OCI-LY7 (cell line): ENCODE measurements around the gene MKI67. TPM values are rescaled to one million over a fixed set of nuclear protein-coding genes. Genes with fewer than 3 reads are reported as not detected.

Experiments
- BruUV-seq: library from RNA; stranded (reverse); fragments of 400-500 nt; replicated peaks from 2 replicates; lab custom pipeline; 2021; lab: Mats Ljungman, UMichigan
- CTCF ChIA-PET: fragments of 300-600 bp; sonication (Branson Sonifier 250); formaldehyde crosslinking; loops from one replicate; lab custom pipeline; 2022; ENCODE audit warnings: antibody characterized with exemption; ENCODE audit not compliant: unreplicated experiment; lab: Charles Lee
- POLR2A ChIA-PET: fragments of 300-600 bp; sonication (Branson Sonifier 250); formaldehyde crosslinking; loops from one replicate; lab custom pipeline; 2022; ENCODE audit warnings: antibody characterized with exemption; lab: Charles Lee
- DNase-seq: peaks from one replicate; pipeline ENCODE4 v3.0.0-alpha.2; 2015; ENCODE audit warnings: low spot score
- H2AFZ ChIP-seq: fragments of 200-600 bp; sonication (generic), shearing (Covaris generic); 2 replicates; pipeline ENCODE4 v1.6.1; 2014; ENCODE audit warnings: mild to moderate bottlenecking, antibody characterized with exemption, low read length, moderate library complexity
- H3K27ac ChIP-seq: fragments of 200-600 bp; sonication (generic); 2 replicates; pipeline ENCODE4 v1.5.1; 2014; ENCODE audit warnings: mixed run types, low read depth, mild to moderate bottlenecking, moderate library complexity, low read length, inconsistent platforms; ENCODE audit not compliant: poor library complexity, severe bottlenecking
- H3K36me3 ChIP-seq: fragments of 200-600 bp; sonication (generic); 2 replicates; pipeline ENCODE4 v1.6.1; 2014; ENCODE audit warnings: mild to moderate bottlenecking, antibody characterized with exemption, low read length, moderate library complexity, mixed read lengths; ENCODE audit not compliant: insufficient read depth
- H3K4me1 ChIP-seq: fragments of 200-600 bp; sonication (generic); 2 replicates; pipeline ENCODE4 v1.5.1; 2014; ENCODE audit warnings: mild to moderate bottlenecking, low read length; ENCODE audit not compliant: insufficient read depth, poor library complexity, severe bottlenecking
- H3K4me2 ChIP-seq: fragments of 200-600 bp; sonication (generic); 2 replicates; pipeline ENCODE4 v1.6.1; 2014; ENCODE audit warnings: mild to moderate bottlenecking, low read length
- H3K4me3 ChIP-seq: fragments of 200-600 bp; sonication (generic); 2 replicates; pipeline ENCODE4 v1.5.1; 2014; ENCODE audit warnings: mild to moderate bottlenecking, low read depth, low read length; ENCODE audit not compliant: poor library complexity, severe bottlenecking
- H3K79me2 ChIP-seq: fragments of 200-600 bp; sonication (generic); 2 replicates; pipeline ENCODE4 v1.6.1; 2016; ENCODE audit warnings: low read depth, mild to moderate bottlenecking, low read length, moderate library complexity, mixed read lengths; ENCODE audit not compliant: insufficient read depth
- H3K9me2 ChIP-seq: fragments of 200-600 bp; sonication (generic); 2 replicates; pipeline ENCODE4 v1.6.1; 2016; ENCODE audit warnings: mild to moderate bottlenecking, low read length, mixed read lengths; ENCODE audit not compliant: insufficient read depth
- H3K9me3 ChIP-seq: fragments of 200-600 bp; sonication (generic); 2 replicates; pipeline ENCODE4 v1.6.1; 2014; ENCODE audit warnings: mild to moderate bottlenecking, mixed run types, low read length, mixed read lengths
- H4K20me1 ChIP-seq: fragments of 200-600 bp; sonication (generic); 2 replicates; pipeline ENCODE4 v1.6.1; 2014; ENCODE audit warnings: mild to moderate bottlenecking, antibody characterized with exemption, low read length, moderate library complexity, mixed read lengths; ENCODE audit not compliant: insufficient read depth
- CTCF ChIP-seq: fragments of 200-600 bp; sonication (generic); conservative IDR thresholded peaks from 2 replicates; pipeline ENCODE4 v1.5.1; 2014; ENCODE audit warnings: mild to moderate bottlenecking, antibody characterized with exemption, low read length, moderate library complexity, mixed read lengths
- EZH2phosphoT487 ChIP-seq: fragments of 200-600 bp; sonication (generic); IDR thresholded peaks from 2 replicates; pipeline ENCODE4 v1.6.1; 2018; ENCODE audit warnings: low read depth, borderline replicate concordance, mild to moderate bottlenecking, mixed run types, antibody characterized with exemption, low read length, moderate library complexity, mixed read lengths
- intact Hi-C: fragments of 100-400 bp; cut with micrococcal nuclease; formaldehyde crosslinking; loops from one replicate; pipeline ENCODE4 v1.10.0; 2022; ENCODE audit not compliant: unreplicated experiment
- total RNA-seq, 2 experiments: library from RNA; depleted of rRNA in 1 of 2; stranded (reverse); fragments of >200 nt in 1 of 2; shearing (Covaris generic) in 1 of 2; gene quantifications; 2 replicates each; pipeline ENCODE4 v1.2.3, GENCODE V29; 2014 to 2022

Gene MKI67
- total RNA-seq, 2 experiments from 2014 or later: 139 to 192 TPM

GRCh38 chr10:128047351-128047750 is 78.9 kb downstream of the MKI67 start:
- peak overlapping the region; percentile 100 for H3K4me2 ChIP-seq
- peak; percentile 87 for DNase-seq
- H4K20me1 ChIP-seq: 0 out of 2 replicates have a peak, but pooled peaks cover 5% of the 10 kb centered on the region
- peak overlapping the region; percentile 38; the same call in 1 of the 2 replicates for H2AFZ ChIP-seq
- intact Hi-C loops: no loop called here
- peak overlapping the region; percentile 75 for H3K27ac ChIP-seq
- no peaks in the 10 kb centered on the region for H3K36me3 ChIP-seq
- no peak for TF ChIP-seq EZH2phosphoT487
- TF ChIP-seq CTCF: no peak
- no peaks in the 10 kb centered on the region for H3K9me2 ChIP-seq
- H3K4me3 ChIP-seq: peak overlapping the region; percentile 79
- no peaks in the 10 kb centered on the region for H3K79me2 ChIP-seq
- H3K9me3 ChIP-seq: no peaks in the 10 kb centered on the region
- H3K4me1 ChIP-seq: peaks cover 42% of the 10 kb centered on the region
- BruUV-seq: no TSS peak
- ChIA-PET POLR2A (interaction anchor here (0.5 to 3.1 kb wide), 5 partner anchors 9 to 193 kb away, joined by 3 to 37 read pairs (median 3); no protein-coding TSS in a partner anchor), CTCF (interaction anchor here (0.6 to 2.5 kb wide), 7 partner anchors 11 to 290 kb away, joined by 3 to 17 read pairs (median 4); no protein-coding TSS in a partner anchor)

- Histone ChIP-seq H3K4me2 (peak overlapping the region; percentile 100), H3K4me1 (peaks cover 42% of the 10 kb centered on the region), H3K4me3 (peak overlapping the region; percentile 79), H2AFZ (peak overlapping the region; percentile 38; the same call in 1 of the 2 replicates), H3K9me3 (no peaks in the 10 kb centered on the region), H3K27ac (no peak overlapping the region), H4K20me1 (0 out of 2 replicates have a peak, but pooled peaks cover 5% of the 10 kb centered on the region), H3K79me2 (no peaks in the 10 kb centered on the region), H3K36me3 (no peaks in the 10 kb centered on the region), H3K9me2 (no peaks in the 10 kb centered on the region)
- POLR2A ChIA-PET: interaction anchor here (1.5 to 3.1 kb wide), 3 partner anchors 10 to 16 kb away, joined by 3 to 37 read pairs (median 6); no protein-coding TSS in a partner anchor
- no peak for DNase-seq
- CTCF ChIA-PET: interaction anchor here (0.6 to 2.5 kb wide), 6 partner anchors 16 to 289 kb away, joined by 3 to 17 read pairs (median 4); no protein-coding TSS in a partner anchor
- BruUV-seq: no TSS peak
- intact Hi-C loops: no loop called here
- no peak for TF ChIP-seq EZH2phosphoT487
- no peak for TF ChIP-seq CTCF
Observed at GRCh38 chr10:128046953-128047290, 79.3 kb downstream of the MKI67 start.

Other genes with a start within 250 kb of the MKI67 start
- gene CLRN3, start 233.5 kb downstream of the MKI67 start, total RNA-seq (2014; rRNA removed; shearing (Covaris generic)): not detected in 2 replicates
- not detected in 2 replicates for gene CLRN3, start 233.5 kb downstream of the MKI67 start, total RNA-seq (2022)
- 6.8 and 7.1 TPM in 2 replicates for gene PTPRE, start 219.3 kb downstream of the MKI67 start, total RNA-seq (2014; rRNA removed; shearing (Covaris generic))
- 8.3 and 11.7 TPM in 2 replicates for gene PTPRE, start 219.3 kb downstream of the MKI67 start, total RNA-seq (2022)